GM21528 (cell line): ENCODE results near the gene OXCT1.

Source experiments
- ATAC-seq: cut with Tn5 transposase; IDR thresholded peaks from one replicate; pipeline ENCODE4 v1.9.1; 2021; ENCODE audit warnings: mild to moderate bottlenecking, moderate library complexity; ENCODE audit not compliant: unreplicated experiment, low FRiP score

The OXCT1 gene

DNA sequence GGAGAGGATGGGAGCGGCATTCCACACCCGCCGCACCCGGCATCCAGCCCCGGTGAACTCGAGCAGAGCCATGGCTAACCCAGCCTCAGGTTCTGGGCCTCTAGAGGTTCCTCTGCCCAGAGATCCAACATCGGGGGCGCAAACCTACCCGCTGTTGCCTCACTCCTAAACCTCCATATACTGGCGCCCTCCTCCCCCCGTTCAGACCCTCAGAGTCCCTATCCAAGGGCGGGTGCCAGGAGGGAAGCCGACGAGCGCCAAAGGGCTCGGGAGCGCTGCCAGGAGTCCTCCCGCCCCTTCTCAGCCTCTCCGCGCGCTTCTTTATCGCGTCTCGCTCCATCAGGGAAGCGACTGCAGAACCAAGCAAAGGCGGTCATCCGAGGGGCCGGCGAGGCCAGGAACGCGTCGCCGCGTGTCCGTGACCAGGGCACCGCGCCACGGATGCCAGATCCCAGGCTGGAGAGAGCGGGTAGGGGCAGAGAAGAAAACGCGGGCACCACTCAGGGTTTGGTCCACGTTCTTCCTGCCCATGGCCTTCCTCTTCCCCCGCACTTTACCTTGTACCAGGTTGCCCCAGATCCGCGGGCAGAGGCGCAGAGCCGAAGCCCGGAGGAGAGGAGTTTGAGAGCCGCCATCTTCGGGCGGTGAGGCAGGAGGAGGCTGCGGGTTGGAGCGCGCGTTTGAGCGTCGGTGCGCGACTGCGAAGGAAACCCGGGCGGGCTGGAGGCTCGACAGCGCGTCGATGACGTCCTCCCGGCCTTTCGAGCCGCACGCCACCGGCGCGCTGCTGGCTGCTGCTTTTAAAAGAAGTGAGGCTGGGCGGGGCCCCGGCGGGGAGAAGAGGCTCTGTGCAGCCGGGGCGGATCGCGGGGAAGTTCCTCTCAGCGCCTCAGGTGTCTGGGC lies at the start of gene OXCT1:
OXCT1 (minus strand) TSS at position 702 of the 903 bp plus-strand sequence; CDS start at position 635, 67 bp downstream.
- ATAC-seq: peak; percentile 93

GRCh38 chr5:41918105-41918504 lies 47.9 kb upstream of the OXCT1 start:
- ATAC-seq: peak; percentile 54

- ATAC-seq: no peak
These were observed 38.3 kb upstream of the OXCT1 start for GRCh38 chr5:41908374-41909079.

DNA sequence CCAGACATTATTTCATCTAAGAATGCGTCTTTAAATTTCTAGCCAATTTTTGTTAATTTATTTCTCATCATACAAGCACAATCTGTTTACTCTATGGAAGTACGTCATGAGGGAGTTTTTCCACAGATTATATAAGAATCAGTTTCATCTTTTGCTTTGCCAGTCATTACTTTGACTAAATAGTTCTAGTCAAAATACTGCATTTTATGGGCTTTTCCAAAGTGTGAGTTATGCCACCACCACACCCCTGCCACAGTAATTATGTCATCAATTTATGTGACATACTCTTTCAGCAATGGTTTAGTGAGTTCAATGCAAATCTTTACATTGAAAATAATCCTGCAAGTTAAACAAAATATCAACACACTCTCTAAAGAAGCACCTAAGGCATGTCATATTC lies 35.9 kb upstream of the OXCT1 start:
- ATAC-seq: no peak

- peak; percentile 99 for ATAC-seq
These were observed 33.9 kb upstream of the OXCT1 start, which contains the start of gene RIMOC1 for GRCh38 chr5:41903892-41904799. Gene RIMOC1 (plus strand): TSS chr5:41904344. CDS start chr5:41904368, 24 bp downstream.

DNA sequence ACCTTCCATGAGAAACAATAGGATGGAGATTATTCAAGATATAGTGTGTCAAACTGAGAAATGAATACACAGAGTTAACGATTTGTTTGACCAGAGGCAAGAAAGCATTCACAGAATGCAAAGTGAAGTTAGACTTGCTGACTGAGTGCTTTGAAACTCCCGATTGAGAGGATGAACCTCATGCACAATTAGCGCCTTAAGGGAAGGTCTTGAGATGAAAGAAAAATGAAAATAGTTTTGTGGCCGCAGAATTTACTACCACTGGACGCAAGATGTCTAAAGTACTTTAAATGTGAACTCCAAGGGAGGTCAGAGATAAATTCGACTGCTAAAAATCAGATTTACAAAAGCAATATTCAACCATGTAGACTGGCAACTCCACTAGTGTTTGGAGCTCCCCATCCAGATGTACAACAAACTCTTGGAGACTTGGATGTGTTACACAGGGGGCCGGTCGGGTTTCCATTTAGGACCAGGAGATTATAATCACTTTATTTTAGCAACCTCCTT lies 33.2 kb upstream of the OXCT1 start:
- ATAC-seq: no peak

DNA sequence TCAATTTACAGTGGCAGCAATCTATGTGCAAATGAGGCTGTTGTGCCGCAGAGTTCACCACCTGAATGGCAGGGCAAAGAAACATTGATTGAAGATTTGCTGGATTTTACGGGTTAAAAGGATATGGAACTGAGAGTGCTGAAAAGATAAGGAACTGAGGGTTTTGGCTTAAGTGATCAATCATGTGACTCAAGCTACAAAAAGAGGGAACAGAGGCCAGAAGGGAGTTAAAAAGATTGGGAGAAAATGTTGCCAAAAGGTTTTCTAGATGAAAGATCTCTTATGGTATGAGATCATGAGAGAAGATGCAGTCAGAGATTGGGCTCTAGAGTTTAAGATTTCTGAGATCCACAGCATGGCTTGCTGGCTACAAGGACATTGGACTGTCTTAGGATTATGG lies 26.0 kb upstream of the OXCT1 start:
- no peak for ATAC-seq

GRCh38 chr5:41893074-41893851 lies 23.0 kb upstream of the OXCT1 start:
- no peak for ATAC-seq

DNA sequence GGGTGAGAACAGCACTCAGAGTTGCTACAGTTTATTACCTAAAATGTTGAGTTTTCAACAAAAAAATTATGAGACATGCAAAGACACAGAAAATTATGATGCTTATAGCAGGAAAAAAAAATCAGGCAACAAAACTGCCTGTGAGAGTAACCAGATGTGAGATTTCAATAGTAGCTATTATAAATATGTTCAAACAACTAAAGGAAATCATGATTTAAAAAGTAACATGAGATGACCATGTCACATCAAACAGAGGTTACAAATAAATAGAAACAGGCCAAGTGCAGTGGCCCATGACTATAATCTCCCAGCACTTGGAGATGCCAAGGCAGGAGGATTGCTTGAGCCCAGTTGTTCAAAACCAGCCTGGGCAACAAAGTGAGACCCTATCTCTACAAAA lies 21.8 kb upstream of the OXCT1 start:
- ATAC-seq: no peak

DNA sequence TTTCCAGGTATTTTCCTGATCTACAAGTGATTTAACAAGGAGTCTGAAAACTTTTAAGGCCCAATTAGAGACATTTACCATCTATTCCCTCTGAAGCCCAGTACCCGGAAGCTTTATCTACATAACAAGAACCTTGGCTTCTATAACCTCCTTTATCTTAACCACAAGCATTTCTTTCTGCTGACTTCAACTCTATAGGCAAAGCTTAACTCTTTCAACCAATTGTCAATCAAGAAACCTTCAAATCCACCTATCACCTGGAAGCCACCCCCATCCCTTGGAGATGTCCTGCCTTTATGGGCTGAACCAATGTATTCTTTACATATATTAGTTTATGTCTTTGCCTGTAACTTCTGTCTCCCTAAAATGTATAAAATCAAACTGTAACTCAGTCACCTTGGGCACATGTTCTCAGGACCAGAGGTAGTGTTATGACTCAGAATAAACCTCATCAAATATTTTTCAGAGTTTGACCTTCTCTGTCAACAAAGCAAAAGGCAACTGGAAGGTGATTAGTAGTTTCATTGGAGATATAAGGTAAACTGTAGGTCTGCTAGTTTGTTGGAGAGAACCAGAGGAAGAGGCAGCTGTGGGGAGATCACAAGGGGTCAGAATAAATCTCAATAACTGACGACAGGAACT lies 21.0 kb upstream of the OXCT1 start:
- ATAC-seq: no peak

- ATAC-seq: no peak
These were observed 15.1 kb upstream of the OXCT1 start for GRCh38 chr5:41885286-41885685.

- ATAC-seq: no peak
These were observed 13.7 kb upstream of the OXCT1 start for GRCh38 chr5:41883936-41884335.

GRCh38 chr5:41883243-41883642 lies 13.0 kb upstream of the OXCT1 start:
- ATAC-seq: no peak

DNA sequence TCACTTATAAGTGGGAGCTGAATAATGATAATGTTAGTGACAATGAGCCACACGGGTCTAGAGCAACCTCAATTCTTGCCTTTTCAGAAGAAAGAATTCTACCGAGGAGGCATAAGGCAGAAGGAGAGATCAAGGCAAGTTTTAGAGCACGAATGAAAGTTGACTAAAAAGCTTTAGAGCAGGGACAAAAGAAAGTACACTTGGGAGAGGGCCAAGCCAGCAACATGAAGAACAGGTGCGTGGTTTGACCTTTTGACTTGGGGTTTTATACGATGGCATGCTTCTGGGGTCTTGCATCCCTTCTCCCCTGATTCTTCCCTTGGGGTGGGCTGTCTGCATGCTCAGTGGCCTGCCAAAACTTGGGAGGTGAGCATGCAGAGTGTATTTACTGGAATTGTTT lies 12.5 kb upstream of the OXCT1 start:
- no peak for ATAC-seq

- ATAC-seq: peak; percentile 76
These were observed 8.6 kb upstream of the OXCT1 start for GRCh38 chr5:41878643-41879478.

- peak; percentile 42 for ATAC-seq
These were observed 7.9 kb upstream of the OXCT1 start for GRCh38 chr5:41878173-41878572.

DNA sequence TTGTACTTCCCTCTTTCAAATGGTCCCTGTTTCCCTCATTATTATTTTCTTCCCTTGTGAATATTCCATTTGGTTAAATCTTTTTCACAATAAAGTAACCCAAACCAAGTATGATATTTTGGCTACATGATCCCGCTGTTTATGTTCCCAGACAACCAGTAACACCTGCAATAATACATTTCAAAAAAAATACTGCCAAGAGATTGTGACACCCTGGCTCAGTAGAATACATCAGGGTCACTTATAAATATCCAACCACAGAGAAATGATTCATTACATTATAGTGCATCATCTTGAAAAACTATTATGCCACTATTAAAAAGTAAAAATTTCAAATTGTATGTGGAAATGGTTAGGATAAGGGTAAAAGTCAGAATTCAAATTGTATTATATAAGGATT lies 7.2 kb upstream of the OXCT1 start:
- no peak for ATAC-seq

DNA sequence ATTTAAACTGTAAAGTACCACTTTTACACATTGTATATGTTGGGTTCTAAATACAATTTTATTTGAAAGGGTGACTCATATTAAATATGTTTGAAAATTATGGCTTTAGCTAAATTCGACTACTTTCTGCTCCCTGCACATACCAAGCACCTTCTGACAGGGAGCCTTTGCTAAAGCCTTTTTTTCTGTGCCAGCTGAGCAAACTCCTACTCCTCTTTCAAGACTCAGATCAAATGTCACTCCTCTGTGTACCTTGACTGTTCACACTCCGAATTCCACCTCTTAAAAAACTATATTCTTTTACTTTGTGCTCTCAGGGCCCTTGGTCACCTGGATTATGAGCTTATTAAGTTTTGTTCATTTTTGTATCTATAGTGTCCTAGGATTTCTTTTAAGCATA lies 6.5 kb upstream of the OXCT1 start:
- ATAC-seq: no peak
